Large intestine (tissue), 3 donors: ENCODE results near the gene TNF. TPM values are rescaled to one million over a fixed set of nuclear protein-coding genes. Genes with fewer than 3 reads are reported as not detected.

ENCODE experiments used
- DNase-seq, 2 donors: peaks; one replicate each; pipeline versions ENCODE4 v3.0.0 to v3.0.0-alpha.2; 2013
- H3K27ac ChIP-seq: one replicate; pipeline ENCODE4 v1.5.1; 2013; ENCODE audit warnings: low read length
- H3K27me3 ChIP-seq: 2 replicates; pipeline ENCODE4 v1.6.1; 2013; ENCODE audit warnings: low read length; ENCODE audit not compliant: control insufficient read depth, insufficient read depth
- H3K36me3 ChIP-seq: 2 replicates; pipeline ENCODE4 v1.6.1; 2013; ENCODE audit warnings: low read length; ENCODE audit not compliant: control insufficient read depth, insufficient read depth
- H3K4me1 ChIP-seq: one replicate; pipeline ENCODE4 v1.6.1; 2013; ENCODE audit warnings: low read length; ENCODE audit not compliant: control insufficient read depth, insufficient read depth
- H3K4me3 ChIP-seq: one replicate; pipeline ENCODE4 v1.5.1; 2013; ENCODE audit warnings: low read length
- H3K9me3 ChIP-seq: one replicate; pipeline ENCODE4 v1.6.1; 2013; ENCODE audit warnings: mild to moderate bottlenecking, low read depth, low read length, moderate library complexity; ENCODE audit not compliant: control insufficient read depth
- WGBS: methylation state at CpG from one replicate; pipeline ENCODE4 v1.1.5; 2013; ENCODE audit warnings: low lambda C conversion rate; ENCODE audit not compliant: insufficient coverage; 5-methylcytosine and 5-hydroxymethylcytosine counted together
- polyA plus RNA-seq: library from polyadenylated mRNA; unstranded; fragments of 120-200 nt; gene quantifications from one replicate; pipeline ENCODE4 v1.2.1, GENCODE V29; 2013

Gene TNF
- polyA plus RNA-seq, 1 donor = 1.5 TPM

- DNase-seq = peak in 1 of 2 donors; percentile 49
- Histone ChIP-seq H3K27ac (peak within 1 kb of the TSS; percentile 98), H3K36me3 (peaks cover 32% of the 10 kb centered on the region), H3K27me3 (no peaks in the 10 kb centered on the region), H3K9me3 (no peaks in the 10 kb centered on the region), H3K4me3 (peak within 1 kb of the TSS; percentile 92), H3K4me1 (peaks cover 16% of the 10 kb centered on the region)
- no CpG with 5 or more reads among the region's 67 CpGs for WGBS
These were observed 45.4 kb downstream of the TNF start, which contains the start of gene PRRC2A for GRCh38 chr6:31620586-31621319. TSS of gene PRRC2A (plus strand) at chr6:31620715. CDS start at chr6:31622790, 2,075 bp downstream.

DNA sequence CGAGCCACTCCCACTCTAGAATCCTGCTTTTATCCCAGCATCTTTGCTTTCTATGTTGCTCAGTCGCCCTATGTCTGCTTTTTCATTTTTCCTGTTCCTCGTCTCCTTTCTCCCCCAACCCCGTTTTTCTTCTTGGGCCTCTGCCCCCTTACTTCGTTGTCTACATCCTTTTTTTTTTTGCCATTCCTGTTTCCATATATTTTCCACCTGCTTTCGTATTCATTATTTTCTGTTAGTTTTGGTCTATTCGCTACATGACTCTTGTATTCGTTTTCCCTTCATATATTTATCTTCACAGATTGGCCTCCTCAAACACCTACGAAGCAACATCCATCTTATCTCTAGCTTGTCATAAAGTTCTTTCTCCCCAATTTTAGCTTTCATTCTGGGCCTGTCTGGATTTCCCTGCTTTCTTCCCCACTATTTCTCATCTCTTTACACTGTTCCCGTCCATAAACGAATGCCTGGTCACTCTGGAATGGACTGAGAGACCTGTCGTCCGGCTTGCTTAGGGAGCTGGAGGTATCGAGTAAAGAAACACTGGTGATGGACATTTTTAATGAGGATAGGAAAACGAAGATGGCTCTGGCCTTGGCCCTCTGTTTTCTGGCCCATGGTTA lies 46.1 kb downstream of the TNF start:
- H3K36me3 ChIP-seq = peaks cover 39% of the 10 kb centered on the region
- H3K27ac ChIP-seq = peak overlapping the region; percentile 95
- WGBS = 4% methylated on average over 9 of the region's 15 CpGs
- H3K4me3 ChIP-seq = peak overlapping the region; percentile 92
- H3K4me1 ChIP-seq = peaks cover 16% of the 10 kb centered on the region
- H3K9me3 ChIP-seq = no peaks in the 10 kb centered on the region
- H3K27me3 ChIP-seq = no peaks in the 10 kb centered on the region
- DNase-seq = peak in 1 of 2 donors; percentile 28

- H3K27me3 ChIP-seq = no peaks in the 10 kb centered on the region
- no peaks in the 10 kb centered on the region for H3K9me3 ChIP-seq
- peaks cover 45% of the 10 kb centered on the region for H3K36me3 ChIP-seq
- 0% methylated on average over 1 of the region's 4 CpGs for WGBS
- peak overlapping the region; percentile 95 for H3K27ac ChIP-seq
- peak in 1 of 2 donors; percentile 31 for DNase-seq
- peak overlapping the region; percentile 92 for H3K4me3 ChIP-seq
- peaks cover 16% of the 10 kb centered on the region for H3K4me1 ChIP-seq
These were observed 46.6 kb downstream of the TNF start for GRCh38 chr6:31621991-31622390.

DNA sequence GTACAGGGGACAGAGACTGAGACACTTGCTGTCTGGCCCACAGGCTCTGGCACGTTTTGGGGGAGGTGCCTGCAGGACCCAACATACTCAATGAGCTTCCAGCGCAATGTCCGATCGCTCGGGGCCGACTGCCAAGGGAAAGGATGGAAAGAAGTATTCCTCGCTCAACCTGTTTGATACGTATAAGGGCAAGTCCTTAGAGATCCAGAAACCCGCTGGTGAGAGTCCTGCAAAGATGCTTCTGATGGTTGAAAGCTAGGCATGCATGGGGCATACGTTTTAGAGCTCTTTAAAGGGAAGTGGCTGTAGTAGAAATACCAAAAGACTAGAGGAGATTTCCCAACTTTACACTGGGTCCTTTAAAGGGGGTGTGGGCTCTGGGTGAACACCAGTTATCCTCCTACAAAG lies 47.3 kb downstream of the TNF start:
- Histone ChIP-seq H3K36me3 (peaks cover 52% of the 10 kb centered on the region), H3K4me1 (peaks cover 16% of the 10 kb centered on the region), H3K9me3 (no peaks in the 10 kb centered on the region), H3K27me3 (no peaks in the 10 kb centered on the region), H3K4me3 (no peak overlapping the region), H3K27ac (no peak overlapping the region)
- no peak for DNase-seq
- no CpG with 5 or more reads among the region's 10 CpGs for WGBS

GRCh38 chr6:31624070-31624469 lies 48.7 kb downstream of the TNF start:
- H3K27me3 ChIP-seq = no peaks in the 10 kb centered on the region
- peaks cover 16% of the 10 kb centered on the region for H3K4me1 ChIP-seq
- H3K27ac ChIP-seq = no peak overlapping the region
- no peak for DNase-seq
- H3K36me3 ChIP-seq = peaks cover 66% of the 10 kb centered on the region
- H3K4me3 ChIP-seq = no peak overlapping the region
- WGBS = no CpG with 5 or more reads among the region's 10 CpGs
- H3K9me3 ChIP-seq = no peaks in the 10 kb centered on the region

- Histone ChIP-seq H3K27me3 (no peaks in the 10 kb centered on the region), H3K27ac (no peak overlapping the region), H3K4me1 (peaks cover 9% of the 10 kb centered on the region), H3K36me3 (peaks cover 93% of the 10 kb centered on the region), H3K9me3 (no peaks in the 10 kb centered on the region), H3K4me3 (no peak overlapping the region)
- 100% methylated on average over 1 of the region's 10 CpGs for WGBS
- no peak for DNase-seq
These were observed 51.6 kb downstream of the TNF start for GRCh38 chr6:31626952-31627351.

DNA sequence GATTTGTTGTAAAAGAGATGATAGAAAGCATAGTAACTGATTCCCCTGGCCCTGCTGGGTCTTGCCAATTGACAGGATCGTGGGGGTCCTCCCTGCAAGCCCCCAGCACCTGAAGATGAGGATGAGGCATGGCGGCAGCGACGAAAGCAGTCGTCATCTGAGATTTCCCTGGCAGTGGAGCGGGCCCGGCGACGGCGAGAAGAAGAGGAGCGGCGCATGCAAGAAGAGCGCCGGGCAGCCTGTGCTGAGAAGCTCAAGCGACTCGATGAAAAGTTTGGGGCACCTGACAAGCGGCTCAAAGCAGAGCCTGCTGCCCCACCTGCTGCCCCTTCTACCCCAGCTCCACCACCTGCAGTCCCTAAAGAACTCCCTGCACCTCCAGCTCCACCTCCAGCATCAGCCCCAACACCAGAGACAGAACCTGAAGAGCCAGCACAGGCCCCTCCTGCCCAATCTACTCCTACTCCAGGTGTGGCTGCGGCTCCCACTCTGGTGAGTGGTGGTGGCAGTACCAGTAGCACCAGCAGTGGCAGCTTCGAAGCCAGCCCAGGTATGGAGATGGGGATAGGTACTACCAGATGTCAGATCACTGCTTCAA lies 52.4 kb downstream of the TNF start:
- WGBS = no CpG with 5 or more reads among the region's 19 CpGs
- H3K36me3 ChIP-seq = peaks cover 96% of the 10 kb centered on the region

More for the DNA sequence above, 52.4 kb downstream of the TNF start:
- Histone ChIP-seq H3K4me3 (no peak overlapping the region), H3K27me3 (no peaks in the 10 kb centered on the region), H3K27ac (no peak overlapping the region), H3K9me3 (no peaks in the 10 kb centered on the region), H3K4me1 (peaks cover under 1% of the 10 kb centered on the region)
- DNase-seq = no peak

Other genes starting within 250 kb of the TNF start
- 353 TPM for gene HLA-B, start 218.4 kb upstream of the TNF start, polyA plus RNA-seq
- gene MICA, start 172.0 kb upstream of the TNF start, polyA plus RNA-seq = 4.2 TPM
- gene MICB, start 77.4 kb upstream of the TNF start, polyA plus RNA-seq = 0.73 TPM
- gene MCCD1, start 46.6 kb upstream of the TNF start, polyA plus RNA-seq = not detected
- 499 TPM for gene DDX39B, start 33.6 kb upstream of the TNF start, polyA plus RNA-seq
- 9.1 TPM for gene ATP6V1G2, start 29.0 kb upstream of the TNF start, polyA plus RNA-seq
- gene NFKBIL1, start 28.0 kb upstream of the TNF start, polyA plus RNA-seq = 23.4 TPM
- gene LTA, start 3.3 kb upstream of the TNF start, polyA plus RNA-seq = 0.96 TPM
- 20.1 TPM for gene LTB, start 6.9 kb downstream of the TNF start, polyA plus RNA-seq
- gene LST1, start 10.7 kb downstream of the TNF start, polyA plus RNA-seq = 19.8 TPM
- 1.7 TPM for gene NCR3, start 17.4 kb downstream of the TNF start, polyA plus RNA-seq
- gene AIF1, start 39.7 kb downstream of the TNF start, polyA plus RNA-seq = 57.1 TPM
- 122 TPM for gene PRRC2A, start 45.1 kb downstream of the TNF start, polyA plus RNA-seq
- gene BAG6, start 77.1 kb downstream of the TNF start, polyA plus RNA-seq = 220 TPM
- gene APOM, start 80.3 kb downstream of the TNF start, polyA plus RNA-seq = 14.1 TPM
- 21.5 TPM for gene C6orf47, start 85.2 kb downstream of the TNF start, polyA plus RNA-seq
- 21.4 TPM for gene GPANK1, start 89.4 kb downstream of the TNF start, polyA plus RNA-seq
- gene CSNK2B, start 90.5 kb downstream of the TNF start, polyA plus RNA-seq = 196 TPM
- gene LY6G5B, start 94.4 kb downstream of the TNF start, polyA plus RNA-seq = 18.7 TPM
- 2.6 TPM for gene LY6G5C, start 105.5 kb downstream of the TNF start, polyA plus RNA-seq
- 62.5 TPM for gene ABHD16A, start 127.8 kb downstream of the TNF start, polyA plus RNA-seq
- 0.07 TPM for gene LY6G6F, start 131.3 kb downstream of the TNF start, polyA plus RNA-seq
- 0.19 TPM for gene LY6G6D, start 139.8 kb downstream of the TNF start, polyA plus RNA-seq
- gene LY6G6C, start 146.2 kb downstream of the TNF start, polyA plus RNA-seq = 0.25 TPM
- 0.88 TPM for gene MPIG6B, start 147.8 kb downstream of the TNF start, polyA plus RNA-seq
- gene DDAH2, start 153.7 kb downstream of the TNF start, polyA plus RNA-seq = 82.6 TPM
- gene CLIC1, start 161.0 kb downstream of the TNF start, polyA plus RNA-seq = 486 TPM
- gene MSH5, start 164.4 kb downstream of the TNF start, polyA plus RNA-seq = 51.0 TPM
- gene SAPCD1, start 187.1 kb downstream of the TNF start, polyA plus RNA-seq = 15.0 TPM
- gene VWA7, start 201.8 kb downstream of the TNF start, polyA plus RNA-seq = 10.1 TPM
- gene VARS1, start 220.2 kb downstream of the TNF start, polyA plus RNA-seq = 34.2 TPM
- gene LSM2, start 231.4 kb downstream of the TNF start, polyA plus RNA-seq = 51.4 TPM
- 2.8 TPM for gene HSPA1L, start 239.7 kb downstream of the TNF start, polyA plus RNA-seq
- 115 TPM for gene HSPA1A, start 240.0 kb downstream of the TNF start, polyA plus RNA-seq